WERI-Rb-1 (cell line): Measurements from ENCODE around the gene HINT2.

Source experiments
- DNase-seq: peaks from one replicate; pipeline ENCODE4 v3.0.0-alpha.2; 2020
- H3K27ac ChIP-seq: fragments of 250-450 bp; sonication (Bioruptor Pico); 2 replicates; pipeline ENCODE4 v1.5.1; 2020; ENCODE audit warnings: mild to moderate bottlenecking, moderate library complexity
- H3K27me3 ChIP-seq: fragments of 250-450 bp; sonication (Bioruptor Pico); 2 replicates; pipeline ENCODE4 v1.5.1; 2021; ENCODE audit warnings: mild to moderate bottlenecking, low read depth, moderate library complexity; ENCODE audit not compliant: insufficient read depth, severe bottlenecking
- H3K36me3 ChIP-seq: fragments of 250-450 bp; sonication (Bioruptor Pico); 2 replicates; pipeline ENCODE4 v1.5.1; 2020; ENCODE audit warnings: mild to moderate bottlenecking, moderate library complexity
- H3K4me3 ChIP-seq: 2 replicates; pipeline ENCODE4 v1.5.1; 2011; ENCODE audit warnings: low read depth, mild to moderate bottlenecking, control low read depth, low read length
- H3K9me3 ChIP-seq: fragments of 250-450 bp; sonication (Bioruptor Pico); 2 replicates; pipeline ENCODE4 v1.5.1; 2021; ENCODE audit warnings: mild to moderate bottlenecking, moderate library complexity; ENCODE audit not compliant: severe bottlenecking
- TF ChIP-seq, protein P1 (sequence below): IDR thresholded peaks from 2 replicates; pipeline ENCODE4 v1.5.1; 2011; ENCODE audit warnings: low read depth, mild to moderate bottlenecking, control low read depth, inconsistent platforms, low read length

Gene HINT2

GRCh38 chr9:35806101-35806500 is 8.7 kb downstream of the HINT2 start:
- Histone ChIP-seq H3K9me3 (no peaks in the 10 kb centered on the region), H3K36me3 (peaks cover 76% of the 10 kb centered on the region), H3K27me3 (no peaks in the 10 kb centered on the region), H3K27ac (no peak overlapping the region), H3K4me3 (no peak overlapping the region)
- TF ChIP-seq, protein P1, sequence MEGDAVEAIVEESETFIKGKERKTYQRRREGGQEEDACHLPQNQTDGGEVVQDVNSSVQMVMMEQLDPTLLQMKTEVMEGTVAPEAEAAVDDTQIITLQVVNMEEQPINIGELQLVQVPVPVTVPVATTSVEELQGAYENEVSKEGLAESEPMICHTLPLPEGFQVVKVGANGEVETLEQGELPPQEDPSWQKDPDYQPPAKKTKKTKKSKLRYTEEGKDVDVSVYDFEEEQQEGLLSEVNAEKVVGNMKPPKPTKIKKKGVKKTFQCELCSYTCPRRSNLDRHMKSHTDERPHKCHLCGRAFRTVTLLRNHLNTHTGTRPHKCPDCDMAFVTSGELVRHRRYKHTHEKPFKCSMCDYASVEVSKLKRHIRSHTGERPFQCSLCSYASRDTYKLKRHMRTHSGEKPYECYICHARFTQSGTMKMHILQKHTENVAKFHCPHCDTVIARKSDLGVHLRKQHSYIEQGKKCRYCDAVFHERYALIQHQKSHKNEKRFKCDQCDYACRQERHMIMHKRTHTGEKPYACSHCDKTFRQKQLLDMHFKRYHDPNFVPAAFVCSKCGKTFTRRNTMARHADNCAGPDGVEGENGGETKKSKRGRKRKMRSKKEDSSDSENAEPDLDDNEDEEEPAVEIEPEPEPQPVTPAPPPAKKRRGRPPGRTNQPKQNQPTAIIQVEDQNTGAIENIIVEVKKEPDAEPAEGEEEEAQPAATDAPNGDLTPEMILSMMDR: no peak
- no peak for DNase-seq

DNA sequence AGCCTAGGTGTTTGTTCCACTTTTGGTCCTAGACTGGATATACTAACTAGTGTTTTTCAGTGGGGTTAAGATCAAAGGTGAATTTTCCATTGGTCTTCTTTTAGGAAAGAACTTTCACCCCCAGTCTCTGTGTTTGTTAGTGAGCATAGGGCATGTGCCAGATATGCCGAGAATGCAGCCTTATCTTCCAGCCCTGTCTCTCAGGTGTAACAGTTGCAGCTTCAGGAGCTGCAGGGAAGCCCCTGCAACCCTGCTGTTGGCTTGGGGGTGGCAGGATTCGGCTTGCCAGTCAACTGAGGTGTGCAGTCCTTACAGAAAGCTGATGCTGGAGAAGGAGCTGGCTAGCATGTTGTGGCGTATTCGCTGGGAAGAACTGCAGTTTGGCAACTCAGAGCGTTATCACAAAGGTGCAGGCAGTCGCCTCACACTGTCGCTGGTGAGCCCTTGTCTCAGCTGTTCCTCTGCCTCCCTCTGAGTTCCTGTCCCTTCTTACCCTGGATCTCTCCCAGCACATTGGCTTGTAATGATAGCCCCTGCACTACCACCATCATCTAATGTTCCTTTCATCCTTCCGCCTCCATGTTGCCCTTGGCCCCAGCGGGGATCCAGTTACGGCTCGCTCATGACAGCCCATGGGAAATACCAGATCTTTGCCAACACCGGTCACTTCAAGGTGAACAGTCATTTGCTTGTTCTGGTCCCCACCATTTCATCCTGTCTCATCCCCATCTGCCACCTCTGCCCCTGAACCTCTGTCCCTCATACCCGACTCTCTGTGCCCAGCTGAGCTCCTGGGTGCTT is 13.3 kb downstream of the HINT2 start:
- Histone ChIP-seq H3K27ac (no peak overlapping the region), H3K9me3 (no peaks in the 10 kb centered on the region), H3K27me3 (no peaks in the 10 kb centered on the region), H3K4me3 (no peak overlapping the region), H3K36me3 (peaks cover 80% of the 10 kb centered on the region)
- DNase-seq: no peak
- TF ChIP-seq, protein P1: no peak

- TF ChIP-seq, protein P1: no peak
- DNase-seq: no peak
These were observed 14.3 kb downstream of the HINT2 start for GRCh38 chr9:35800530-35800929.

GRCh38 chr9:35798658-35799374 is 16.0 kb downstream of the HINT2 start:
- peaks cover 80% of the 10 kb centered on the region for H3K36me3 ChIP-seq
- H3K27ac ChIP-seq: no peak overlapping the region
- DNase-seq: no peak
- H3K27me3 ChIP-seq: no peaks in the 10 kb centered on the region
- TF ChIP-seq, protein P1: no peak
- no peak overlapping the region for H3K4me3 ChIP-seq
- H3K9me3 ChIP-seq: no peaks in the 10 kb centered on the region

More at GRCh38 chr9:35800530-35800929, 14.3 kb downstream of the HINT2 start:
- H3K27ac ChIP-seq: no peak overlapping the region
- peaks cover 77% of the 10 kb centered on the region for H3K36me3 ChIP-seq
- H3K27me3 ChIP-seq: no peaks in the 10 kb centered on the region
- H3K4me3 ChIP-seq: no peak overlapping the region
- H3K9me3 ChIP-seq: no peaks in the 10 kb centered on the region

DNA sequence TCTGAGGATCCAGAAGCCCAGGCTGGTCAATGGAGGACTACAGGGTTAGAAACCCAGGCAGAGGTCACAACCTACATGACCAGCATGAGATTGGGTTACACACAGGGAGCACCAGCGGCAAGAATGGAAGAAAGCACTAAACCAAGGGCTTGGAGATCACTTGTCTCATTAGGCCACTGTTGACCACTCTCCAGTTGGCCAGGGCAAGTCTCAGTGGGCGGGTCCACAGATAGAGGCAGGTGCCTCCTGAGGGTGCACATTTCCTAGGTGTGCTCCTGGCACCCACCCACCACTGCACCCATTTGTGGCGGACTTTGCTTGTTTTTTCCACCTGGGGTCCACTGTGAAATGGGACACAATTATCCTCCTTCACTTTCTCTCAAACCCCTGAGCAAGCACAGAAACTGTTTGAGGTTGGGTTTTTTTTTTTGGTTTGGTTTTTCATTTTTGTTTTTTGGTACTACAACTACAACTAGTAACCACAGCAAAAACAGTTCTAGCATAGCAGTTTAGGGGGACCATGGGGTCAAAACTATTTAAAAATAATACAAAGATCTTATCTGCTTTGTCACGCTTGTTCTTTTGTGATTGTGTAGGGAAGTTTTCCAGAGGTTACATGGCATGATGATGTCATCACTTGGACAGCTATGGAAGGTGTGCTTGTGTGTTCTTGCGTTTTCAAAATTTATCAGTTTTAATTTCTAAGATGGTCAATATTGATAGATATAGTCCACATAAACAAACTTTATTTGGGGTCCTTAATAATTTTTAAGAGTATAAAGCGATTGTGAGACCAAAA is 17.3 kb downstream of the HINT2 start:
- no peak overlapping the region for H3K4me3 ChIP-seq
- TF ChIP-seq, protein P1: no peak
- H3K36me3 ChIP-seq: peaks cover 74% of the 10 kb centered on the region
- no peak overlapping the region for H3K27ac ChIP-seq
- no peaks in the 10 kb centered on the region for H3K27me3 ChIP-seq
- no peaks in the 10 kb centered on the region for H3K9me3 ChIP-seq
- no peak for DNase-seq
